ENCODE results near the gene ITLN1.

DNA sequence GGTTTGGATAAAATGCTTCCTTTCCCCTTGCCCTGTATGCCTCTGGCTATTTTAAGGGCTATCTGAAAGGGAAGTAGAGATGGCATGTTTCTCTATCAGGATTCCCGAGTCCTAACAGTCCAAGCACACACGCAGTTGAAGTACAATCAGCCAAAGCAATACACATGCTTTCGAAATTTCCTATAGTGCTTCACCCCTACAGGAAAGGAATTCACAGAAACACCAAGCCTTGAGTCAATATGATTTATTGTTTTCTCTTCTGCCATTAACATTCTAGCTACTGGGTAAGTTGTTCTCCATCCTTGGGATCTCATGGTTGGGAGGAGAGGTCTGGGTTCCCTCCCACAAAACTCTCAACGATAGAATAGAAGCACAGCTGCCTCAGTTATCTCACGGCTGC is 8.7 kb downstream of the ITLN1 start:
- no peak for TF ChIP-seq POLR2A (IDR thresholded peaks at IDR 0.05)
- TF ChIP-seq, protein P1, sequence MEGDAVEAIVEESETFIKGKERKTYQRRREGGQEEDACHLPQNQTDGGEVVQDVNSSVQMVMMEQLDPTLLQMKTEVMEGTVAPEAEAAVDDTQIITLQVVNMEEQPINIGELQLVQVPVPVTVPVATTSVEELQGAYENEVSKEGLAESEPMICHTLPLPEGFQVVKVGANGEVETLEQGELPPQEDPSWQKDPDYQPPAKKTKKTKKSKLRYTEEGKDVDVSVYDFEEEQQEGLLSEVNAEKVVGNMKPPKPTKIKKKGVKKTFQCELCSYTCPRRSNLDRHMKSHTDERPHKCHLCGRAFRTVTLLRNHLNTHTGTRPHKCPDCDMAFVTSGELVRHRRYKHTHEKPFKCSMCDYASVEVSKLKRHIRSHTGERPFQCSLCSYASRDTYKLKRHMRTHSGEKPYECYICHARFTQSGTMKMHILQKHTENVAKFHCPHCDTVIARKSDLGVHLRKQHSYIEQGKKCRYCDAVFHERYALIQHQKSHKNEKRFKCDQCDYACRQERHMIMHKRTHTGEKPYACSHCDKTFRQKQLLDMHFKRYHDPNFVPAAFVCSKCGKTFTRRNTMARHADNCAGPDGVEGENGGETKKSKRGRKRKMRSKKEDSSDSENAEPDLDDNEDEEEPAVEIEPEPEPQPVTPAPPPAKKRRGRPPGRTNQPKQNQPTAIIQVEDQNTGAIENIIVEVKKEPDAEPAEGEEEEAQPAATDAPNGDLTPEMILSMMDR (IDR thresholded peaks at IDR 0.05) = no peak
